Ishikawa (cell line): Measurements from ENCODE around the gene KRT14.

Experiments
- EP300 ChIP-seq: IDR thresholded peaks from 2 replicates; pipeline ENCODE4 v1.6.1; 2012; ENCODE audit warnings: borderline replicate concordance
- FOXM1 ChIP-seq: IDR thresholded peaks from 2 replicates; pipeline ENCODE4 v1.6.1; 2012; ENCODE audit warnings: low read depth, borderline replicate concordance
- TAF1 ChIP-seq: IDR thresholded peaks from 2 replicates; pipeline ENCODE4 v1.6.1; 2012; ENCODE audit warnings: low read depth, mild to moderate bottlenecking
- TF ChIP-seq, protein P1 (sequence below): IDR thresholded peaks from 2 replicates; pipeline ENCODE4 v1.6.1; 2012

DNA sequence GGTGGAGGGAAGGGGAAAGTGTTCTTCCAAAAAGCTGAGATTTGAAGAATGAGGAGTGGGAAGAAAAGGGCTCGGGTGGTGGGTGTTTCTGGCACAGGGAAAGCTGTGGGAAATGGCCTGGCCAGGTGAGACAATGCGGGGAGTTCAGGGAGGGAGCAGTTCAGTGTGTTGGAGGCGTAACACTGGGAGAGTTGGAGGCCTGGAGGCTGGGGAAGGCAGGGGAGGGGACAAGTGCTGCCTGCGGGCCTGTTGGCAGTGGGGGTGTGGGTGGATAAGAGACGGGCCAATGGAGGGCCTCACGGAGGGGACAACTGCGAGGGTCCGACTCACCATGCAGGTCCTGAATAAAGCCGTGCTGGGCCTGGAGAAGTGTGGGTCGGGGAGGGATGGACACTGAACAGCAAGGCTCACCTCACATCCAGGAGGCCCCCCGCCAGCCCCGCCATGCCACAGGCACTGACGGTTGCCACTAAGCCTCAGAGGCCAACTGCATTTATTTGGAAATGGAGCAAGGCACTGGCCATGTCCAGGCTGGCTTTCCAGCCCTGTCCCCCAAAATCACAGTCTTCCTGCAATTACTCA lies 40.8 kb downstream of the KRT14 start:
- TF ChIP-seq TAF1 = no peak
- TF ChIP-seq EP300 = no peak
- no peak for TF ChIP-seq FOXM1
- TF ChIP-seq, protein P1, sequence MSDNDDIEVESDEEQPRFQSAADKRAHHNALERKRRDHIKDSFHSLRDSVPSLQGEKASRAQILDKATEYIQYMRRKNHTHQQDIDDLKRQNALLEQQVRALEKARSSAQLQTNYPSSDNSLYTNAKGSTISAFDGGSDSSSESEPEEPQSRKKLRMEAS = no peak
